ENCODE measurements around the gene EPB41L1. TPM values are rescaled to one million over a fixed set of nuclear protein-coding genes. Genes with fewer than 3 reads are reported as not detected.

EPB41L1 gene
- total RNA-seq, 1 experiment from 2014 or later, result 129 TPM

DNA sequence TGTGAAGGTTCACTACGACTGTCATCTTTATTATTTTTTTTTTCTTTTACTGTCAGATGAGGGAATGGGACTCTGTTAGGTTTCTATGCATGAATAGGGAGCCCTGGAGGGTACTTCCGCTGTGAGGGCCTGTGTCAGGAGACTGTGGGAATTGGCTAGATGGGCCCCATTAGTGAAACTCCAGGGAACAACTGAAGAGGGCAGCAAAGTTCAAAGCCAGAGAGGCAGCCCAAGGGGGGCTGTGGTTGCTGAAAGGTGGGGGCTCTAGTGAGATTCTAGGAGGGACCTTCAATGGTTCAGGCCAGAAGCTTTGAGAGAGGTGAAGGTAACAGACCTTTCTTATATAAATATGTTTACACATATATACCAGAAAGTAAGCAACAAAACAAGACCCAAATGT is 13.2 kb upstream of the EPB41L1 start:
- no peak overlapping the region for H3K27ac Mint-ChIP-seq (ENCODE audit: unreplicated experiment)
- peaks cover 34% of the 10 kb centered on the region for H3K36me3 Mint-ChIP-seq (ENCODE audit: insufficient read depth, unreplicated experiment)
- H3K4me1 Mint-ChIP-seq (ENCODE audit: low read depth, unreplicated experiment), result peaks cover 23% of the 10 kb centered on the region
- intact Hi-C loops (cut with micrococcal nuclease; ENCODE audit: unreplicated experiment), result no loop called here
- no peaks in the 10 kb centered on the region for H3K27me3 Mint-ChIP-seq (ENCODE audit: insufficient read depth, unreplicated experiment)
- ChIA-PET CTCF (interaction anchor here (18.8 kb wide), 1 partner anchor 147 kb away, joined by 785 read pairs; no protein-coding TSS in a partner anchor), POLR2A (no interaction called here)
- no peak overlapping the region for H3K4me3 ChIP-seq (ENCODE audit: low read depth, low read length)
- H3K4me3 Mint-ChIP-seq (ENCODE audit: unreplicated experiment), result no peak overlapping the region
- H3K36me3 ChIP-seq (ENCODE audit: control insufficient read depth, insufficient read depth, low read length), result no peaks in the 10 kb centered on the region
- H3K4me1 ChIP-seq, result peaks cover 4% of the 10 kb centered on the region
- H3K9me3 ChIP-seq, result no peaks in the 10 kb centered on the region
- DNase-seq, result no peak
- no peaks in the 10 kb centered on the region for H3K9me3 Mint-ChIP-seq (ENCODE audit: unreplicated experiment)
- TF ChIP-seq, protein P1, sequence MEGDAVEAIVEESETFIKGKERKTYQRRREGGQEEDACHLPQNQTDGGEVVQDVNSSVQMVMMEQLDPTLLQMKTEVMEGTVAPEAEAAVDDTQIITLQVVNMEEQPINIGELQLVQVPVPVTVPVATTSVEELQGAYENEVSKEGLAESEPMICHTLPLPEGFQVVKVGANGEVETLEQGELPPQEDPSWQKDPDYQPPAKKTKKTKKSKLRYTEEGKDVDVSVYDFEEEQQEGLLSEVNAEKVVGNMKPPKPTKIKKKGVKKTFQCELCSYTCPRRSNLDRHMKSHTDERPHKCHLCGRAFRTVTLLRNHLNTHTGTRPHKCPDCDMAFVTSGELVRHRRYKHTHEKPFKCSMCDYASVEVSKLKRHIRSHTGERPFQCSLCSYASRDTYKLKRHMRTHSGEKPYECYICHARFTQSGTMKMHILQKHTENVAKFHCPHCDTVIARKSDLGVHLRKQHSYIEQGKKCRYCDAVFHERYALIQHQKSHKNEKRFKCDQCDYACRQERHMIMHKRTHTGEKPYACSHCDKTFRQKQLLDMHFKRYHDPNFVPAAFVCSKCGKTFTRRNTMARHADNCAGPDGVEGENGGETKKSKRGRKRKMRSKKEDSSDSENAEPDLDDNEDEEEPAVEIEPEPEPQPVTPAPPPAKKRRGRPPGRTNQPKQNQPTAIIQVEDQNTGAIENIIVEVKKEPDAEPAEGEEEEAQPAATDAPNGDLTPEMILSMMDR (IDR thresholded peaks at IDR 0.05; ENCODE audit: insufficient read depth in 1 of 2, low read depth in 1 of 2, low read length in 1 of 2, severe bottlenecking in 1 of 2, unreplicated experiment in 1 of 2), result no peak
- H3K27me3 ChIP-seq (replicated peaks; ENCODE audit: control insufficient read depth, insufficient read depth, low read length), result no peaks in the 10 kb centered on the region
- BruUV-seq (replicated peaks), result no TSS peak

- no TSS peak for BruUV-seq (replicated peaks)
- H3K4me1 Mint-ChIP-seq (ENCODE audit: low read depth, unreplicated experiment), result peaks cover 6% of the 10 kb centered on the region
- no peaks in the 10 kb centered on the region for H3K27me3 Mint-ChIP-seq (ENCODE audit: insufficient read depth, unreplicated experiment)
- H3K27ac Mint-ChIP-seq (ENCODE audit: unreplicated experiment), result no peak overlapping the region
- Histone ChIP-seq H3K9me3 (no peaks in the 10 kb centered on the region), H3K4me1 (no peaks in the 10 kb centered on the region; the same call in none of the 2 replicates), H3K36me3 (ENCODE audit: control insufficient read depth, insufficient read depth, low read length) (no peaks in the 10 kb centered on the region), H3K4me3 (ENCODE audit: low read depth, low read length) (no peak overlapping the region), H3K27me3 (replicated peaks; ENCODE audit: control insufficient read depth, insufficient read depth, low read length) (no peaks in the 10 kb centered on the region)
- ChIA-PET POLR2A (no interaction called here), CTCF (interaction anchor here (1.4 to 18.8 kb wide), 2 partner anchors 150 to 190 kb away, joined by 4 to 785 read pairs; partner anchors contain the start of gene SCAND1)
- DNase-seq, result no peak
- no peaks in the 10 kb centered on the region for H3K9me3 Mint-ChIP-seq (ENCODE audit: unreplicated experiment)
- intact Hi-C loops (cut with micrococcal nuclease; ENCODE audit: unreplicated experiment), result no loop called here
- TF ChIP-seq, protein P1 (IDR thresholded peaks at IDR 0.05; ENCODE audit: insufficient read depth in 1 of 2, low read depth in 1 of 2, low read length in 1 of 2, severe bottlenecking in 1 of 2, unreplicated experiment in 1 of 2), result no peak
- no peak overlapping the region for H3K4me3 Mint-ChIP-seq (ENCODE audit: unreplicated experiment)
- peaks cover 22% of the 10 kb centered on the region for H3K36me3 Mint-ChIP-seq (ENCODE audit: insufficient read depth, unreplicated experiment)
Observed at GRCh38 chr20:36144336-36144735, 10.2 kb upstream of the EPB41L1 start.

DNA sequence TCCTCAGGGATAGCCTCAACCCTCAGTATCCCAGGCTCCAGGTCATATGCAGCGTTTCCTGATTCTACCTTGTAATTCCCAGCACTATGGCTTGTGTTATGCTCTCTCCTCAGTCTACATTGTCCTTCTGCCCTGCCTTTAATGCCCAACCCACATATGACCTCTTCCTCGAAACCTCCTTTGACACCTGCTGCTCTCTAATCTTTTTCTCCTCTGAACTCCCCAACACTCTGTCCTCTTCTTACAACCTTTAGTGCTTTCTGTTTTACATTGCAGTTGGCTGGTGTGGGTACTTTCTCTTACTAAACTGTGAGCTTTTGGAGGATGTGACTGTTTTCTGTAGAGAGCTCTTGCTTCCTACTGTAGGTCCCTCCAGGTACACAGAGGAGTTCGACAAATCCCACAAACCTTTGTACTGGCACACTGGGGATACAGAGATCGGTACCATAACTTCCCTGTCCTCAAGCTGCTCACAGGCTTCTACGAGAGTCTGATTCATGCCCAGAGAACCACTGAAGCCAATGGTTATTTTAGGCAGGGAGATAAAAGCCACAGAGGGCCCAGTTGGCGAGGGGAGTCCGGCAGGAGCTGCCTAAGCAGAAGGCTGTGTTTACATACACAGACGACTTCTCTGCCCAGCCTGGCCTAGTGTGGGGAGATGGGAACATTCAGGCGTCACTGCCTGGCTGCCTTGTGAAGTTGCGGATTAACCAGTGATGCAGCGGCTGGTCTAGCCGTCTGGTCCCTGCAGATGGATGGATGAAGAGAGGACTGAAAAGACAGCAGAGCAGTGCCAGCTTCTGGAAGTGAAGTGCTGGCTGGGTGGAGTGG is 8.4 kb upstream of the EPB41L1 start:
- Histone ChIP-seq H3K4me3 (ENCODE audit: low read depth, low read length) (no peak overlapping the region), H3K9me3 (no peaks in the 10 kb centered on the region), H3K4me1 (peaks cover 8% of the 10 kb centered on the region), H3K36me3 (ENCODE audit: control insufficient read depth, insufficient read depth, low read length) (no peaks in the 10 kb centered on the region), H3K27me3 (replicated peaks; ENCODE audit: control insufficient read depth, insufficient read depth, low read length) (no peaks in the 10 kb centered on the region)
- TF ChIP-seq, protein P1 (IDR thresholded peaks at IDR 0.05; ENCODE audit: insufficient read depth in 1 of 2, low read depth in 1 of 2, low read length in 1 of 2, severe bottlenecking in 1 of 2, unreplicated experiment in 1 of 2), result no peak
- Mint-ChIP-seq H3K4me3 (ENCODE audit: unreplicated experiment) (no peak overlapping the region), H3K36me3 (ENCODE audit: insufficient read depth, unreplicated experiment) (peaks cover 23% of the 10 kb centered on the region), H3K9me3 (ENCODE audit: unreplicated experiment) (no peaks in the 10 kb centered on the region), H3K27me3 (ENCODE audit: insufficient read depth, unreplicated experiment) (no peaks in the 10 kb centered on the region), H3K27ac (ENCODE audit: unreplicated experiment) (no peak overlapping the region), H3K4me1 (ENCODE audit: low read depth, unreplicated experiment) (peaks cover 6% of the 10 kb centered on the region)
- DNase-seq, result no peak
- no TSS peak for BruUV-seq (replicated peaks)
- POLR2A ChIA-PET, result no interaction called here
- intact Hi-C loops (cut with micrococcal nuclease; ENCODE audit: unreplicated experiment), result no loop called here
- CTCF ChIA-PET, result interaction anchor here (18.8 kb wide), 1 partner anchor 152 kb away, joined by 785 read pairs; no protein-coding TSS in a partner anchor
